ENCODE results near the gene AGBL1.

DNA sequence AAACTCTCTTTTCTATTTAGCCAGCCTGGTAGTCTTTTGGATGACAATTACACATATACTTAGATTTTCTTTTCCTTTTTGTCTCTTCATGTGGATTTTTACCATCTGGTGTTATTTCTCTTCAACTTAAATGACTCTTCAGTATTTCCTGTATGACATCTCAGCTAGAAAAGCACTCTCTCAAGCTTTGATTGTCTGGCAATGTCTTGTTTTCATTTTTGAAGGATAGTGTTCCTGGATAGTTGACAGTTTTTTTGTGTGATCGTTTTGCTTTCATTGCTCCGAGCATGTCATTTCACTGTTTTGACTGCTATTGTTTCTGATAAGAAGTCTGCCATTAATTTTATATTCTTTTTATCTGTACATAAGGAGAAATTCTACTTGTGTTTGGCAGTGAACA is 766.4 kb downstream of the AGBL1 start:
- no peak for TF ChIP-seq EZH2 (IDR thresholded peaks at IDR 0.05; ENCODE audit: borderline replicate concordance, low read length)
- TF ChIP-seq, protein P1, sequence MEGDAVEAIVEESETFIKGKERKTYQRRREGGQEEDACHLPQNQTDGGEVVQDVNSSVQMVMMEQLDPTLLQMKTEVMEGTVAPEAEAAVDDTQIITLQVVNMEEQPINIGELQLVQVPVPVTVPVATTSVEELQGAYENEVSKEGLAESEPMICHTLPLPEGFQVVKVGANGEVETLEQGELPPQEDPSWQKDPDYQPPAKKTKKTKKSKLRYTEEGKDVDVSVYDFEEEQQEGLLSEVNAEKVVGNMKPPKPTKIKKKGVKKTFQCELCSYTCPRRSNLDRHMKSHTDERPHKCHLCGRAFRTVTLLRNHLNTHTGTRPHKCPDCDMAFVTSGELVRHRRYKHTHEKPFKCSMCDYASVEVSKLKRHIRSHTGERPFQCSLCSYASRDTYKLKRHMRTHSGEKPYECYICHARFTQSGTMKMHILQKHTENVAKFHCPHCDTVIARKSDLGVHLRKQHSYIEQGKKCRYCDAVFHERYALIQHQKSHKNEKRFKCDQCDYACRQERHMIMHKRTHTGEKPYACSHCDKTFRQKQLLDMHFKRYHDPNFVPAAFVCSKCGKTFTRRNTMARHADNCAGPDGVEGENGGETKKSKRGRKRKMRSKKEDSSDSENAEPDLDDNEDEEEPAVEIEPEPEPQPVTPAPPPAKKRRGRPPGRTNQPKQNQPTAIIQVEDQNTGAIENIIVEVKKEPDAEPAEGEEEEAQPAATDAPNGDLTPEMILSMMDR (conservative IDR thresholded peaks at IDR 0.05 in 1 of 2, IDR thresholded peaks at IDR 0.05 in 1 of 2; ENCODE audit: extremely low read depth in 1 of 2, insufficient read depth in 1 of 2, low read depth in 1 of 2, low read length in 2 of 2): no peak
